HG03558 (cell line): ENCODE measurements around the gene DST.
"Not testable (repeated sequence)": the region's sequence is repeated elsewhere in the genome, so short reads cannot be mapped to it uniquely, and the experiment has no call there.

Experiments used
- ATAC-seq: cut with Tn5 transposase; IDR thresholded peaks from one replicate; pipeline ENCODE4 v1.9.1; 2021; ENCODE audit warnings: moderate number of reproducible peaks; ENCODE audit not compliant: unreplicated experiment; ENCODE audit errors: extremely low read depth

The DST gene

DNA sequence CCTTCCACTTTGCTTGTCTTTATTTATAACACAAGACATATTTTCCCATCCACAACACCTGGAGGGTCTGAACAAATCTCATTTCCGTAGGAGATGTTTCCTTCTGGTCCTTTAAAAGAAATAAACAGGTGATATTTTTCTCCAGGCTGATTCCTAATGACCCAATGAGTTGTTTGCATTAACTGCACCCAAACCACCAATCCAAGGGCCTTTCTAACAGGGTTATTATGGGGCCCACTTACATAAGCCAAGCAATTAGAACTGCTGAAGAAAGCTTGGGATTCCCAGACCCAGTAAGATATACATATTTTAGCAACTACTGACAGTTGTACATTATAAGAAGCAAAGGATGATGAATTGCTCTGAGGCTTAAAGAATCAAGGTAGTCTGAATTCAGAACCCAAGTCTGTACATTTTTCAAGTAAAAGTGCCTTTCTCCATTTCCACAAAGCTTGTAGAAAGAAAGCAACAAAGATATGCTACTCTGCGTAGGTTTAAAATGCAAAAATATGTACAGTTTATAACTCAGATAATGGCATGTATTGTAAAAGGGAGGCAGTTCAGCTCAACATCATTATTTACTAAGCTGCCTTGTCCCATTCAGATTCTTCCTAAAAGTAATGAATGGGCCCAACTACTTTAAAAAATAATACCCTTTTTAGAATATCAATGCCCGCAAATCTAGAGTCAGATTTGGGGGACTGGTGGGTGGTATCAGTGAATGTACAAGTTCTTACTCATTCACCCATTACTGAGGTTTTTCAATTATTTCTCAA lies 120.0 kb downstream of the DST start:
- no peak for ATAC-seq

DNA sequence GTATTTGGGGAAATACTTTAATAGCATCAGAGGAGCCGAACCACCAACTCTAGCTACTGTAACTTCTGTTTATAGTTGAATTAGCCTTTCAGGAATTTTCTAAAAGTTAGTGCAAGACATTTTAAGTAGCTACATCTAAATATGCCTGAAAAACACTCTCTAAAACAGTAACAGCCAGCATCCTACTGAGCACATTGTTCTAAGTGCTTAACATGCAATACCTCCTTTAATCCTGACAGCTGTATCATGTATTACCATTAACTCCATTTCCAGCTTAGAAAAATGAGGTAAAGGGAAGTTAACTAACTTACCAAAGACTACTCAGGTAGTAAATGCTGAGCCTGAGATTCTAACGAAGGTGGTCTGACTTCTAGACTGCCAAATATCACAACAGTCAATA lies 120.7 kb downstream of the DST start:
- ATAC-seq: no peak

DNA sequence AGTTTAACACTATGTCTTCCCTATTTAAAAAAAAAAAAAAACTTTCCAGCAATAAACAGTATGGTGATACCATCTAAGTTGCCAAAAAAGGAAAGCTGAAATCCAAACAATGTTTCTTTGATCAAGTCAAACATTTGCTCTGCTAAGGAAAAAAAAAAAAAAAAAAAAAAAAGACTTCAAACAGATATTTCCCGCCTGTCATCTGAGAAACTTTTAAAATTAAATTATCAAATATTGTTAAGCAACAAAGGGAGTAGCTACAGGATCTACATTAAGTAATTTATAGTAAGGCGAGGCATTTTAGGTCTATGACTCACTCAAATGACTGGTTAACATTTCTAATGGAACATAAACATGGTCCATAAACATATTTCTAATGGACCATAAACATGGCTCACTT lies 121.2 kb downstream of the DST start:
- no peak for ATAC-seq

DNA sequence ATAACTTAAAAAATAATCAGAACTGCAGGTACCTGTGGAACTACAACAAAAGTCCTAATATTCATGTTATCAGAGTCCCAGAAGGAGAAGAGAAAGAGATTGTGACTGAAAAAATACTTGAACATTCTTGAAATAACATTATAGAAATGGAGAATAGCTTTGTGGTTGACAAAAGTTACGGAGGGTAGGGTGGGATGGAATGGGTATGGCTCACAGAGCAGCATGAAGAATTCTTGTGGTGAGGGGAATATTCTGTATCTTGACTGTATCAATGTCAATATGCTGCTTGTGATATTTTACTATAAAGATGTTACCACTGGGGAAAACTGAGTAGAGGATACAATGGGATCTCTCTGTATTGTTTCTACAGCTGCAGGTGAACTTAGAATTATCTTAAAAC lies 122.5 kb downstream of the DST start:
- no peak for ATAC-seq

DNA sequence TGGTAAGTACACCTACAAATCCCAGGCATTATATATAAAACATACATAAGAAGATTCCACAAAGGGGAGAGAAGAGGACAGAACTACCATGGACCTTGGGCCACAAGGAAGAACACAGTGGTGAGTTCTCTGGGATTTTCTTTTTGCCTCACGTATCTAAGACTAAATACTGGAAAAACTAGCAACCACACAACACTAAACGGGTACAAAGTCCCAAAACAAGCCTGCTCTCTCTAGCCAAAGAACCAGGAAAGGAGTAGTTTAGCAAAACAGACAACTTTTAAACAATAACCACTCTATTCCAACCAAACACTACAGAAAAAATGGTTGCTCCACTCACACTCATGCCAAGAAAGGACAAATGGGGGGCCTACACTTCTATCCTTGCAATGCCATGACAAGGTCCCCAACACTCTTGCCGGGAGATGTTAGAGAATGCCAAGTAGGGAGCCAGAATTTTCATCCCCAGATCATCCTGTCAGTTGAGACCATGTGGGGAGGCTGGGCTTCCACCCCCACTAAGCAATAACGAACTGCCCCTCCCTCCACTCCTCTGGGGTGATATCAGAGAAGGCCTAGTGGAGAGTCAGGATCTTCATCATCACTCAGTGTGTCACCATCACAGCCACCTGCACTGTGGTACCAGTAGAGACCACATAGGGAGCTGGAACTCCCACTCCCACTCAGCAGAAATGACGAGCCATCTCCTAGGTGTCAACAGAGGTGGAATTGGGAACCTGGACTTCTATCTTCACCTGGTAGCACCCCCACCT lies 123.5 kb downstream of the DST start:
- no peak for ATAC-seq

DNA sequence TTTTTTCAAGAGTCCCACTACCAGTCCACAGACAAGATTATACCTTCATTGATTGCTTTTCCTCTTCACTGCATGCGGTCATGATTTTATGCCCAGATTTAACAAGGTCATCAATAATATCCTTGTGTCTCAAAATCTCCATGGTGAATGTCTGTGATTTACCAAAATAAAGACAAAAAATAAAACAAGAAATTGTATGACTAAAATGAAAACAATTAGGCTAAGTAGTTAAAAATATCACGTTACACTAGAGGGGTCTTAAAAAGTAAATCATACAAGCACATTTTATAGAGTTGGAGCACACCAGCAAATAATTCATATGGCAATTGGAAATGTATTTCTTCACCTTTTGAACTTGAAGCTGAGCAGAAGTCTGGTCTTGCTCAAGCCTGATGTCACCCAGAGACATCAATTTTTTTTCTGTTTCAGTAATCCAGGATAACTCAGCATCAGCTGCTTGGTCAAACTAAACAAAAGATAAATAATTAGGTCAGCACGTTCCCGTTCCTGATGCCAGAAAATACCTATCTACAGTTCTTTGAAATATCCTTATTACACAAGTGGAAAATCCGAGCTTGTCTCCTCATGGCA lies 125.4 kb downstream of the DST start:
- ATAC-seq: no peak

DNA sequence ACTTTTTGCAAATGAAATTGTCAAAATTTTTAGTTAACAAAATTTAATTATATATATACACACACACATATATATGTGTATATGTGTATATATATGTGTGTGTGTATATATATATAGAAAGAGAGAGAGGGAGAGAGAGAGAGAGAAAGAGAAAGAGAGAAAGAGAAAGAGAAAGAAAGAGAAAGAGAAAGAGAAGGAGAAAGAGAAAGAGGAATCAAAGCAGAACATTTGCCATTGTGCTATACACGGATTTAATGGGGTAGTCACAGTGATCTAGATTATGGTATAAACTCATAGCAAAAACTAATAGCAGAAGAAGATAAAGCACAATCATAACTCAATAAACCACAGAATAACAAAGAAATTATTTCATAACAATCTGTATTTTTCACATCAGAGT lies 126.7 kb downstream of the DST start:
- no peak for ATAC-seq

DNA sequence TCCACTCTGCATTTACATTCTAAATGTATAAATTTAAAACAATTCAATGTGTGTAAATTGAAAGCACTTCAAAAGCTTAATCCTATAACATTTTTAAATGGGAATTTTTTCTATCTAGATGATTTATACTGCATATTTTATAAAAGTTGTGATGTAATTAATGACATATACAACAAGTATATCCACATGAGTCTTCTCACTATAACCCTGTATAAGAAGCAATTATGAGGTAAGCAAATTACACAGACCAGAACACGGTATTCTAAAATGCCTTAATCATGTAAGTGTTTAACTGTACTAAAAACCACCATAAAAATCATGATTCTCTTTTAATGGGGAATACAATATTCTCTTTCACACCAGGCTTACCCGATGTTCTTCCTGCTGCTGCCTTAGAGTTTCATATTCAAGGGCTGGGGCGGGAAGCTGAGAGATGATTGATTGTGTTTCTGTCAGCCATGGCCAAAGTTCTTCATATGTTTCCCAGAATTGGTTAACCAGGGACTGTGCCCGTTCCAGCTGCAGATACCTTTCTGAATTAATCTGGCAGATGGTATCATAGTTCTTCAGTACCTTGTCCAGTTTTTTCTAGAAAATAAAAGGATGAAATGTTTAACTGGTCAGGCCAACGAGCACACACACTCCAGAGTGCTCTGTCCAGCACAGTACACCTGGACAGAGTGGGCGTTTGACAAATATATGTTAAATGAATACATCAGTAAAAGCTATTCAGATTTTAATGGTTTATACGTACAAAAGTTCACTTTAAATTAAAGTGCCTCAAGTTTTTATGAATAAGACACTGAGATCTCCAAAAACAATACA lies 127.4 kb downstream of the DST start:
- no peak for ATAC-seq

DNA sequence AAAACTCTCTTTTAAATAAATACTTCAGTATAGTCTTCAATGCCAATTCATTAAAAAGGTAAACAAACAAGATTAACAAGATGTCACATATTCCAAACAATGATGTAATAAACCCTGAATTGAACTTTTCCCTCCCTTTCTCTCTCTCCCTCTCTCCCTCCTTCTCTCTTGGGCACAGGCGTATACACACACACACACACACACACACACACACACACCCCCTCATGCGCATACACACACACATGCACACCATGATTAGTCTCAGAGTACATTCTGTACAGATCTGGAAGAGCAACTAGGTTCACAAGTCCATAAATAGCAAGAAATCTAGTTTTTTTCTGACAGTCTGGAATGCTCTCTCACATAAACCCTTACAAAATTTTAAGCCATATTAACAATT lies 128.3 kb downstream of the DST start:
- ATAC-seq: no peak

DNA sequence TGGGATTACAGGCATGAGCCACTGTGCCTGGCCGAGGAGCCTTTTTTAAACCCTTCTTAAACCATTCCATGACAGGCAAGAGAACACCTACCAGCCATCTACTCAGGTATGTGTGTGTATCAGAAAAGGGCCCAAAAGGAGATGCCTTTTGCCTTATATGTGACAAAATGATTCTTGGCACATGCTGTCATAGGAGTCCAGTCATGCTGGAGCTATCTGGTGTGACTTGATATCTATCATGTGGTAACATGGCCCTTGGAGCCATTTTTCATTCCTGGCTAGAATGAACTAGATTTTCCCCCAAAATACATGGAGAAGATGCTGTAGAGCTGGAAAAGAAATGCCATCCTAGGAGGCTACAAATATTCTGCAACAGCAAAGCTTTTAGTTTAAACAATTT lies 129.1 kb downstream of the DST start:
- ATAC-seq: no peak

DNA sequence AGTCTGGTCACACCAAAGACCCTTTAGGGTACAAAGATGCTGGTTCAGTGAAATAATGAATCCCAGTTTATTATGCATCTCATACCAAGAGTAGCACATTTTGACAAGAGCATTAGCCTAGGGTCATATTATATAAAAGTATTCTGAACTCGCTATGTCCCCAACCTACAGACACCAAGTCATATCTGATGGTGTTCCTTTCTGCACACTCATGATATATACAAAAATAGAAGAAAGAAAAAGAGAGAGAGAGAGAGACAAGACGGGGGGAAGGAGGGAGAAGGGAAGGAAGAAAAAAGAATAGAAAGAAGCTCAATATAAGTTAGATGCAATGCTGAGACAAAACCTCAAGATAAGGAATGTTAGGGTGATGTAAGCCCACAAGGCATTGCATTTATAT lies 131.1 kb downstream of the DST start:
- ATAC-seq: no peak

DNA sequence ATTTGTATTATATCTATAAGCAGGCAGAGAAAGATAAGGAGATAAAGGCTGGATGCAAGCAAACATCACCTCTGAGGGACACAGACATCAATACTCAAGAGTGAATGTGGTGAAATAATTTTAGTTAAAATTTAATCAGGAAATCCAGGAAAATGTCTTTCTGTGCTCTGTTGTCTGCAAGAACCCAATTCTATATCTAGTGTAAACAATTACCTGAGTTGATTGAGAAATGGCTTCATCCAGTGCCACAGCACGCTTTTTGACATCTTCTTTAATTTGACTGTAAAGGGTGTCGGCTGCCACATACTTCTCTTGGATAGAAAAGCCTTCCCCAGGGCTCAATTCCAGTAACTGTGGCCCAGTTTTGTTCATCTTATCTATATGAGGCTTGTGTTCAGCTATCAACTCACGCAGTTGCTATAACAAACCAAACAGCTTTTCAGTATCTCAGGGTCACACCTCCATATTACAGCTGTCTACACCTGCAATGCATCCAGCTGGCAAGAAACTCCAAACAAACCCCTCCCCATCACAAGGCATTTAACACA lies 131.6 kb downstream of the DST start:
- ATAC-seq: no peak

DNA sequence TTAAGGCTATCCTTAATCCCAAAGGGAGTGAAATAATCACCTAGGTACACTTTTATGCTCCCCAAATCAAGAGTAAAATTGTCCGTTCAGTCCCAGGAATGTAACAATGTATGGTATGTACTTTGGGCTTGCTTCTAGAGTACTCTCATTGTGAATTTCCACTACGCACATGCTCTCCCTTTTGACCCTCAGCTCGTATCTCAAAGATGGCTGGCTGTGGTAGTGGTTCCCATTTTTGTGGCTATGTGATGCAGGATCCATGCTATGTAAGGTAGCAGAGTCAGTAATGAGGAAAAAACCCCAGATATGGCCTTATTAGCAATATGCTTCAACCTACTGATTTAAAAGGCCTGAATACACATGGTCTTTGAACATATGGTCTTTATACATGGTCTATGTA lies 133.7 kb downstream of the DST start:
- ATAC-seq: no peak

DNA sequence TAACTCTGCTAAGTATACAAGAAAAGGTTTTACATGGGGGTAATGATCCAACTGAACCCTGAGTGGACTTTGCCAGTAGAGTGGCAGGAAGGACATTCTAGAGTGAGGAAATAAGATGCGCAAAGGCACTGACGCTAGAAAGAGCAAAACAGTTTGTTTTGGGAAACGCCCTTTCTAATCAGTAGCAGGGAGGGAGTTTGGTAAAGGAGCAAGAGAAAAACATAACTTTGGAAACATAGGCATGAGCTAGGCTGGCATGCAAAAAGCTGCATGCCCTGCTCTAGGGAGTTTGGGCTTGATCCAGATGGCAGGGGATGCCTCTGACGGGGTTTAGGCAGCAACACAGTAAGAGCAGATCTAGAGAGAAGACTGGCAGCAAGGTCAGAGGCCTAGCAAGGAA lies 135.2 kb downstream of the DST start:
- no peak for ATAC-seq

DNA sequence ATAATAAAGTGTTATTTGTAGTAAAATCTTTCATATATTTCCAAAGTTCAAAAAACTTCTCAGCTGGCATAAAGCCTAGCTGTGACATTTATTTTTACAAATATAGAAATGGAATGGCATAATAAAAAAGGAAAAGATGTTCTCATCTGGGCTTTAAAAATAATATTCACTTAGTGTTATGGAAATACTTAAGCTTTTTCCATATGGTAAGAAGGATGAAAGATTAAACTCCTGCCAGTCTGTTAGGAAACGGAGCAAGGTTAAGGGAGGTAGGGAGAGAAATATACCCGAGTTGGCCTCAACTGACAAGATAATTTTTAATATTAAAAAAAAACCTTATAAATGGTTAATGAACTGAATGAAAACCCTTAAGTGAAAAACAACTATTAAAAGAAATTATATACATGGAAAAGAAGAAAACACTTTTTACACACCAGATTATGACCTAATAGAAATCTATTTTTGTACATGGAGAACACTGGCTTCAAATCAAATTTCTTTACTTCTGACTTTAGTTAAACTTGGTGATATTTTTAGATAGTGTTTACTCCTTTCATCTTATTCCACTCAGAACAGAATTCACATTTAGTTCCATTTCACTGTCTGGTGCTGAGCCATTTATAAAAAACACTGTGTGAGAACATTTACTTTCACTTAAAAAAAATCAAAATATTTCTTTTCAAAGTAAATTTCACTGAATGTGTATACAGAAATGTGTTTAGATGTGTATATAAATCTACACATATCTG lies 137.0 kb downstream of the DST start:
- ATAC-seq: no peak

DNA sequence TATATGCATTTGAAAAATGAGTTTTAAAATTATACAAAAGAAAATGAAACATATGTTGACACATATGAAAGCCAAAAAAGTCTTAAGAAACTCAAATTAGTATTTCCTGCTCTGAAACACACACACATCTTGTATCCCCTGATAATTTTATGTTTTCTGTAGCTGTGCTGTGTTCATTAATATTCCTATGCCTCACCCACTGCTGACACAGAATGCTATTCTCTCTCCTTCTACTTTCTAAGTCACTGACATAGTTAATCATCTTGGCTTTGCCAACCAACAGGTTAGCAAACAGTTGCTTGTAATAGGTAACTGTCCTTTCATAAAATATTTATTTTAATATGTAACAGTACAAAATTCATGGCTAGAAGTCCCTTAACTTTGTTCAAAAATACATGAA lies 140.7 kb downstream of the DST start:
- no peak for ATAC-seq

DNA sequence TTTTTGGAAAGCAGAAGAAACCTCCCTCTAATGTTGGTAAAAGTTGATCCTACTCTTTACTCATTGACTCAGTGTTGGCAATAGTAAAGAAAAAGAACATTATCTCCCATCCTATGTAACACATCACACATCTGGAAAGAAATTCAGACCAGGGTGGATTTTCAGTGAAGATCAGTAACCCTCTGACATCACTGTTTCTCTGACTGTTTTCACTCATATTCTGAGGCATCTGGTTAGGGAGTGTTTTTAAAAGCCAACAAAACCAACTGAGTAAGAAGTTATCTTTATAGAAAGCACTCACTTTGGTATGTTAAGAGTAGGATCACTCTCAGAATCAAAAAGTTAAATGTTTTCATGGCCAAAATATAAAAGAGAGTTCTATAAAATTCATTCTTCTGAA lies 143.6 kb downstream of the DST start:
- no peak for ATAC-seq

DNA sequence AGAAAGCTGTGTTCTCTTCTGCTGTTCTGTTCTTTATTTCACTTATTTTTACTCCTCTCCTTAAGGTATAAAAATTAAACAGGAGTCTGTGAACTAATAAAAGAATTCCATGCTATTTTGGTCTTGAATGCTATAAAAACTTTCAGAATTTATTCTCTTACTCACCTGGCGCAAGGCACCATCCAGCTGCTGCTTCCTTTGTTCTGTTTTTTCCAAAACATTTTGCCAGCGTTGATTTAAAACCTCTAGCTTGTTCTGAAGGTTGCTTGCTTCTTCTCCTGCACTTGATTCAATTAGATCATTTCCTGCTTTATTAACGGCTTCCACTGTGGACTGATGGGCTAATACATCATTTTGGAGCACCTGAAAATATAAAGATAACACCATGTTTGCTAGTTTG lies 145.0 kb downstream of the DST start:
- no peak for ATAC-seq

DNA sequence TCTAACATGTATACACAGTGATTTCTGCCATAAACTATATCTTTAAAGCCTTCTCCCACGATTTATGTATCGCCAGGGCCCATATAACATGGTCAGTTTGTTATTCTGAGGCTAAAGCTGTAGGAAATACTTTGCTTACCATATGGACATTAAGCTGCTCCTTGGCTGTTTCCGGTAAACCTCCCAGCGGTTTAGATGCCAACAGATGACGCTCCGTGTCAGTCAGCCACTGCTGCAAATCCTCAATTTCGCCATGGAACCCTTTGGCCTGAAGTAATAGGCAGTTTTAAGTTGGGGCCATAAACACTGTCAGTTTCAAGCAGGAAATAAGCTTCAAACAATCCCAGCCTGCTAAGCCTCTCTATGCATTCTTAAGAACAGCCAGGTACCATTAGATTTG lies 145.4 kb downstream of the DST start:
- ATAC-seq: no peak

DNA sequence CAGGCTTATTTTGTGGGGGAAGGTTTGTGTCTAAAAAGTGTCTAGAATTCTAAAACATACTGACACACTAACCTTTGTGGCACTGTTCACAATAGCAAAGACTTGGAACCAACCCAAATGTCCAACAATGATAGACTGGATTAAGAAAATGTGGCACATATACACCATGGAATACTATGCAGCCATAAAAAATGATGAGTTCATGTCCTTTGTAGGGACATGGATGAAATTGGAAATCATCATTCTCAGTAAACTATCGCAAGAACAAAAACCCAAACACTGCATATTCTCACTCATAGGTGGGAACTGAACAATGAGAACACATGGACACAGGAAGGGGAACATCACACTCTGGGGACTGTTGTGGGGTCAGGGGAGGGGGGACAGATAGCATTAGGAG lies 146.0 kb downstream of the DST start:
- not testable (repeated sequence) for ATAC-seq
